ENCODE measurements around the gene BABAM2. TPM values are rescaled to one million over a fixed set of nuclear protein-coding genes. Genes with fewer than 3 reads are reported as not detected.

BABAM2 gene
- total RNA-seq, 1 experiment from 2014 or later = 16.3 TPM

GRCh38 chr2:28117104-28117596 lies 226.6 kb downstream of the BABAM2 start:
- no peaks in the 10 kb centered on the region for H3K27me3 ChIP-seq (ENCODE audit: low read length)
- no peaks in the 10 kb centered on the region for H3K4me1 ChIP-seq (ENCODE audit: insufficient read depth, low read length)
- H3K36me3 ChIP-seq (ENCODE audit: low read depth, low read length) = no peaks in the 10 kb centered on the region
- no peak overlapping the region for H3K27ac ChIP-seq (ENCODE audit: low read length)
- H3K4me3 ChIP-seq (ENCODE audit: low read length) = no peak overlapping the region
- no peak overlapping the region for H3K4me2 ChIP-seq (ENCODE audit: low read length)
- TF ChIP-seq EZH2phosphoT487 (IDR thresholded peaks at IDR 0.05; ENCODE audit: borderline replicate concordance, low read length) (no peak), EZH2 (IDR thresholded peaks at IDR 0.05; ENCODE audit: low read length, unreplicated experiment) (no peak)
- TF ChIP-seq, protein P1, sequence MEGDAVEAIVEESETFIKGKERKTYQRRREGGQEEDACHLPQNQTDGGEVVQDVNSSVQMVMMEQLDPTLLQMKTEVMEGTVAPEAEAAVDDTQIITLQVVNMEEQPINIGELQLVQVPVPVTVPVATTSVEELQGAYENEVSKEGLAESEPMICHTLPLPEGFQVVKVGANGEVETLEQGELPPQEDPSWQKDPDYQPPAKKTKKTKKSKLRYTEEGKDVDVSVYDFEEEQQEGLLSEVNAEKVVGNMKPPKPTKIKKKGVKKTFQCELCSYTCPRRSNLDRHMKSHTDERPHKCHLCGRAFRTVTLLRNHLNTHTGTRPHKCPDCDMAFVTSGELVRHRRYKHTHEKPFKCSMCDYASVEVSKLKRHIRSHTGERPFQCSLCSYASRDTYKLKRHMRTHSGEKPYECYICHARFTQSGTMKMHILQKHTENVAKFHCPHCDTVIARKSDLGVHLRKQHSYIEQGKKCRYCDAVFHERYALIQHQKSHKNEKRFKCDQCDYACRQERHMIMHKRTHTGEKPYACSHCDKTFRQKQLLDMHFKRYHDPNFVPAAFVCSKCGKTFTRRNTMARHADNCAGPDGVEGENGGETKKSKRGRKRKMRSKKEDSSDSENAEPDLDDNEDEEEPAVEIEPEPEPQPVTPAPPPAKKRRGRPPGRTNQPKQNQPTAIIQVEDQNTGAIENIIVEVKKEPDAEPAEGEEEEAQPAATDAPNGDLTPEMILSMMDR (conservative IDR thresholded peaks at IDR 0.05; ENCODE audit: low read depth, low read length) = no peak
- H3F3A ChIP-seq (ENCODE audit: low read length, unreplicated experiment) = no peaks in the 10 kb centered on the region
- H3K9me2 ChIP-seq (replicated peaks; ENCODE audit: low read length) = no peaks in the 10 kb centered on the region
- H3K9me3 ChIP-seq (ENCODE audit: low read length) = no peaks in the 10 kb centered on the region
- ATAC-seq (no peak), DNase-seq (no peak)
- BruUV-seq (replicated peaks) = no TSS peak
- H3K79me2 ChIP-seq (ENCODE audit: low read length) = no peaks in the 10 kb centered on the region
- intact Hi-C loops (cut with micrococcal nuclease) = no loop called here
- ChIA-PET CTCF (interaction anchor here (0.6 kb wide), 1 partner anchor 361 kb away, joined by 4 read pairs; no protein-coding TSS in a partner anchor), POLR2A (ENCODE audit: unreplicated experiment) (no interaction called here)
- no peak overlapping the region for H2AFZ ChIP-seq (ENCODE audit: low read length)
- no peak overlapping the region for H3K9ac ChIP-seq (ENCODE audit: low read length)
- no peaks in the 10 kb centered on the region for H4K20me1 ChIP-seq (ENCODE audit: low read length)

DNA sequence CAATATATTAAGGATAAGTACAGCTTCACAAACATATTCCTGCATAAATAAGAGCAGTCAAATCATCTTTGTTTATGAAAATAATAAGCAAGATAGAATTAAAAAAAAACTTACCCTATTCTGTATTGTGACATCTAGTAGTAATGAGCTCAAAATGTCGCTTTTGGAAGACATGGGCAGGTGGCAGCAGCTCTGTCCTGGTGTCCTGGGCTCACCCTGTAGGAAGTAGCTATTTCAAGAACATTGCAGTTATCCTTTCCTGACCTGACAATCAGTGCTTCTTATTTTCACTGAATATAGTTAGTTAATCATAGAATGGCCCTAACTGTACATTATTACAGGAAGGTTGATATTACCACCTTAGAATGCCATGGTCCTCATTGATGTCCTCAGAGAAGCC lies 229.1 kb downstream of the BABAM2 start:
- no peaks in the 10 kb centered on the region for H3K9me2 ChIP-seq (replicated peaks; ENCODE audit: low read length)
- no peak for ATAC-seq
- no peak for DNase-seq
- H3K9me3 ChIP-seq (ENCODE audit: low read length) = no peaks in the 10 kb centered on the region
- ChIA-PET CTCF (no interaction called here), POLR2A (ENCODE audit: unreplicated experiment) (no interaction called here)
- no peaks in the 10 kb centered on the region for H3F3A ChIP-seq (ENCODE audit: low read length, unreplicated experiment)
- no peak overlapping the region for H3K9ac ChIP-seq (ENCODE audit: low read length)
- H3K4me3 ChIP-seq (ENCODE audit: low read length) = no peak overlapping the region
- no peaks in the 10 kb centered on the region for H3K4me1 ChIP-seq (ENCODE audit: insufficient read depth, low read length)
- no peaks in the 10 kb centered on the region for H4K20me1 ChIP-seq (ENCODE audit: low read length)
- no peak overlapping the region for H2AFZ ChIP-seq (ENCODE audit: low read length)
- no peak for TF ChIP-seq EZH2 (IDR thresholded peaks at IDR 0.05; ENCODE audit: low read length, unreplicated experiment)
- no peak for TF ChIP-seq EZH2phosphoT487 (IDR thresholded peaks at IDR 0.05; ENCODE audit: borderline replicate concordance, low read length)
- TF ChIP-seq, protein P1 (conservative IDR thresholded peaks at IDR 0.05; ENCODE audit: low read depth, low read length) = no peak
- intact Hi-C loops (cut with micrococcal nuclease) = no loop called here
- H3K36me3 ChIP-seq (ENCODE audit: low read depth, low read length) = no peaks in the 10 kb centered on the region
- no peak overlapping the region for H3K27ac ChIP-seq (ENCODE audit: low read length)
- BruUV-seq (replicated peaks) = no TSS peak
- no peaks in the 10 kb centered on the region for H3K79me2 ChIP-seq (ENCODE audit: low read length)
- H3K4me2 ChIP-seq (ENCODE audit: low read length) = no peak overlapping the region
- H3K27me3 ChIP-seq (ENCODE audit: low read length) = no peaks in the 10 kb centered on the region

DNA sequence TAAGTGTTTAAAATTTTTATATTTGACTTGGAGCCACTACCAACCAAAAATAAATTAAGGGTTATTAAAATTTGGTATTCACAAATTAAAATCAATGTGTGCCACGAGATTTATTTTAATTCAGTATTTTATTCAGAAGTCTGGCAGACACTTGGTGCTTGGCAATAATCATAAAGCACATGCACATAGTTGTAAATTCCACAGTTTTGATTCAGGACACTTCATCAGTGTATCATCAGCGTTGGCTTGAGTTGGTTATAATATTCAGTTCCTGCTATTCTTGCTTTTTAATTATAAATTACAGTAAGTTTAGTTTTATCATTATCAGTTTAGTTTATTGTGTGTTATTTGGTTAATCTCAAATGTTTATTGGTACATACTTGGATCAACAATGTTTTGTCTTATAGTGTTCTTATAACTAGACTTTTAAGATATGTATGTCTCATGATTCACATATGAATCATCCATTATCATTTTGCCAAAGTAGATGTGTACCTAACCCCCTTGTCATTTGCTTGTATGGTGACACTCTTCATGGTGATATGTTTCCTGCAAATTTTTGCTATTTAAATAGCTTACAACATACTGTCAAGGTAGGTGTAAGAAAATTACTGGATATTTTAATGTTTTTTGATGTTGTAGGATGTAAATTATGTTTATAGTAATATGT lies 237.9 kb downstream of the BABAM2 start:
- no peaks in the 10 kb centered on the region for H3F3A ChIP-seq (ENCODE audit: low read length, unreplicated experiment)
- no peaks in the 10 kb centered on the region for H4K20me1 ChIP-seq (ENCODE audit: low read length)
- peaks cover 33% of the 10 kb centered on the region for H3K4me1 ChIP-seq (ENCODE audit: insufficient read depth, low read length)
- peak overlapping the region; percentile 6 for H3K27ac ChIP-seq (ENCODE audit: low read length)
- POLR2A ChIA-PET (ENCODE audit: unreplicated experiment) = no interaction called here
- H3K9me3 ChIP-seq (ENCODE audit: low read length) = no peaks in the 10 kb centered on the region
- H3K9ac ChIP-seq (ENCODE audit: low read length) = no peak overlapping the region
- no peaks in the 10 kb centered on the region for H3K79me2 ChIP-seq (ENCODE audit: low read length)
- no peaks in the 10 kb centered on the region for H3K27me3 ChIP-seq (ENCODE audit: low read length)
- no peaks in the 10 kb centered on the region for H3K9me2 ChIP-seq (replicated peaks; ENCODE audit: low read length)
- TF ChIP-seq EZH2phosphoT487 (IDR thresholded peaks at IDR 0.05; ENCODE audit: borderline replicate concordance, low read length) (no peak), EZH2 (IDR thresholded peaks at IDR 0.05; ENCODE audit: low read length, unreplicated experiment) (no peak)
- TF ChIP-seq, protein P1 (conservative IDR thresholded peaks at IDR 0.05; ENCODE audit: low read depth, low read length) = no peak
- H3K36me3 ChIP-seq (ENCODE audit: low read depth, low read length) = no peaks in the 10 kb centered on the region
- ATAC-seq (peak; percentile 84), DNase-seq (peak; percentile 84)
- peak overlapping the region; percentile 2; the same call in 1 of the 2 replicates for H3K4me2 ChIP-seq (ENCODE audit: low read length)
- H3K4me3 ChIP-seq (ENCODE audit: low read length) = no peak overlapping the region
- no TSS peak for BruUV-seq (replicated peaks)
- CTCF ChIA-PET = no interaction called here
- intact Hi-C loops (cut with micrococcal nuclease) = loop anchor here (2.0 to 5.0 kb wide), 2 partner anchors 41 to 174 kb away; no protein-coding TSS in a partner anchor
- H2AFZ ChIP-seq (ENCODE audit: low read length) = no peak overlapping the region

Data from PC-3 (cell line).